ENCODE results near the gene NBPF1.
"Not testable (repeated sequence)": the region's sequence is repeated elsewhere in the genome, so short reads cannot be mapped to it uniquely, and the experiment has no call there.

The NBPF1 gene

DNA sequence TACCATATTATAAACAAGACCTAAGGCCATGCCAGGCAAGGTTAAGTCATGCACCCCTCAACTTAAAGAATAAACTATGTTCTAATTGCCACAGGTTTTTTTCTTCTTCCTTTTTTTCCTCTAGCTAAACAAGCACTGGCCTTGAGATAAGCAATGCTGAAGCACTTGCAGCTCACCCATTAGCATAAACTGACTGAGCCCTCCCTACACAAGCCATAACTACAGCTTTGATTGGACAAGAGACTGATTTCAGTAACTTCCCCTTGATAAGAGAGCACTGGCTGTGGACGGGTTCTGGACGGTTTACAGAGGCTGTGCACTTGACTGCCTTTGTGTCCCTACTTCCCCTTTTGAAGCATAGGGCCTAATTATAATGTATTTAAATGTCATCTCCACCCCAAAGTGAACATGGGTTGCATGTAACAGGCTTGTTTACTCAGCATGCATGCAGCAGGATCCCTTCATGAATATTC is 72.9 kb downstream of the NBPF1 start:
- DNase-seq: not testable (repeated sequence)

- not testable (repeated sequence) for DNase-seq
Observed at GRCh38 chr1:16537528-16537927, 75.8 kb downstream of the NBPF1 start.

DNA sequence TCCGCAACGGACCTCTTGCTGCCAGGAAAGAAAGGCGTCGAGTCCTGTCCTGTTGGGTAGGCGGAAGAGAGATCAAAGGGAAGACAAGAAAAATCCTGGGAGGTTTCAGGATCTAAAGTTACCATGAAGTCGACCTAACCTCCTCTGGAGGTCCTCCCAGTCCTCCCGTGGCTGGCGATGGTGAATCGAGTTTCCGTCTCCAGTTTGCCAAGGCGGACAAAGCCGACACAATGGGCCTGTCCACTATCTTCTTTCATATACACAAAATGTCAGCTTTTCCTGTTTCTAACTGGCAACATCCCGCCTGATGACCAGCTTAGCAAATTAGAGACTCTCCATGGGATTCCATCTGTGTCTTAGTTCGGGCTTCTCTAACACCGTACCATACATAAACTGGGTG is 76.6 kb downstream of the NBPF1 start:
- DNase-seq: not testable (repeated sequence)

- not testable (repeated sequence) for DNase-seq
Observed at GRCh38 chr1:16535898-16536297, 77.5 kb downstream of the NBPF1 start.

GRCh38 chr1:16535487-16535886 is 77.9 kb downstream of the NBPF1 start:
- not testable (repeated sequence) for DNase-seq

DNA sequence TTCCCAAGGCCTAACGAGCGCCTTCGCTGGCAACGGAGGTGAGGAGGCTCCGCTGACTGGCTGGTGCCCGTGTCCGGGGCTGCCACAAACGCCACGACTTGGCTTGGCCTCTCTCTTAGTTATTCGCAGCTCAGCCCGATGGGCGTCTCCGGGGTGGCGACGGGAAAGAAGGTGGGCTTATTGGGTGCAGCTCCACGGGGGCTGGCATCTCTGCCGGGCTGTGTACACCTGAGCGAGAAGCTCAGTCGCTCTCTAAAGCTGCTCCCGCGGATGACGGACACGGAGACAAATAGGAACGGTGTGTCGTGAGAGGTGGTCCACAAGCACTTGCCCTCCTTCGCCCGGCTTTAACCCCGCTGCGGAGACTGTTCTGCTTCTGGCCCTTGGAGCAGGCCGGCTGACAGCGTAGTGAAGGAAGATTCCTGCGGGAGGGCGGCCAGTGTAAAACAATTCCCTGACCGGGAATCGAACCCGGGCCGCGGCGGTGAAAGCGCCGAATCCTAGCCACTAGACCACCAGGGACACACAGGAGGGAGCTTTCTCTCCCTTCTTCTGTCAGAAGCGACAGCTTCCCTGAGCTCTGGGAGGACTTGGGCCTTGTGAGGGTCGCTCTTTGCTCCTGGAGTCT is 78.4 kb downstream of the NBPF1 start:
- not testable (repeated sequence) for DNase-seq

GRCh38 chr1:16534239-16534828 is 79.0 kb downstream of the NBPF1 start:
- not testable (repeated sequence) for DNase-seq

DNA sequence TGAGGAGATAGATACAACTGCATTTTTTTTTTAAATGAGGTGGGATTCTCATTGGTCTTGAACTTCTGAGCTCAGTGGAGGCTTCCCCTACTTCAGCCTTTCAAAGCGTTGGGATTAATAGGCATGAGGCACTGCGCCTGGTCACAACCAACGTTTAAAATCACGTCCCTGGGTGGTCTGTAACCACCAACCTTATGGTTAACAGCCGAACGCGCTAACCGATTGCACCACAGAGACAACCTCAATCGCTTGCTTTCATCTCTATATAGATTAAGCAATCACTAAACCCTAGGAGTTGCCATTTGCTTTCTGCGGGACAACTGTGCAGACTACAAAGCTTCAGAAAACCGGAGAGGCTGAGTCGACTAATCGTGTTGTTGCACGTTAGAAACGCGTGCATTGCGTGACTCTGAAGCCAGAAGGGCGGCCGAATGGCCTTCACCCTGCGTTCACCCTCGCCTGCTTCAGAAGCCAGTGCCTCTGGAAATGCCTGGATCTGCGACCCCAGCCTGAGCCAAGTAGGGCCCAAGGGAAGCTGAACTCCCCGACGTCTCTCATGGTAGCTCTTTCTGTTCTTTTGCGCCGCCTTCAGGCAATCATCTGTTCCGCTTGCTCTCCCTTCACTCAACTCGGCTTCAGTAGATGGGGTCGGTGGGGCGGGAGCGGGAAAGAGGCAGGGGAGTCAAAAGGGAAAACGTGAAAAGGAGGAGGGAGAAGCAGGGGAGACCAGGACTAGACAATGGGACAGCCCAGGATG is 81.0 kb downstream of the NBPF1 start:
- not testable (repeated sequence) for DNase-seq

- not testable (repeated sequence) for DNase-seq
Observed at GRCh38 chr1:16528338-16528737, 85.0 kb downstream of the NBPF1 start.

DNA sequence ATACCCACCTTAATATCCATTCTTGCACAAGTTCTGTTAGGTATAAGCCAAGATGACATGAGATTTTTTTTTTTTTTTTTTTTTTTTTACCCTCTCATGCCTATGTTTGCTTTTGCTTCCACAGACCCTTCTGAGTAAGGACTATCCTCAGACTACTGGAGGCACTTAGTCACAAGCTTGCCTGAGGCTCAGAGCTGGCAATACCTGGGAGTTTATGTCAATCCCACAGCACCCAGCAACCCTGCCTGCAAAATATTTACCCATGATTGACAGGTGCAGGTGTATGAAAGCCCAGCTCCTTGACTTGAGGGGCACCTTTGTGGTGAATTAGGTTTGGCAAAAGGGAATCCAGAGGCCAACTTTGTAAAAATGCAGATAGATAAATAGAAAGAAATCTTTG is 87.6 kb downstream of the NBPF1 start:
- DNase-seq: not testable (repeated sequence)

DNA sequence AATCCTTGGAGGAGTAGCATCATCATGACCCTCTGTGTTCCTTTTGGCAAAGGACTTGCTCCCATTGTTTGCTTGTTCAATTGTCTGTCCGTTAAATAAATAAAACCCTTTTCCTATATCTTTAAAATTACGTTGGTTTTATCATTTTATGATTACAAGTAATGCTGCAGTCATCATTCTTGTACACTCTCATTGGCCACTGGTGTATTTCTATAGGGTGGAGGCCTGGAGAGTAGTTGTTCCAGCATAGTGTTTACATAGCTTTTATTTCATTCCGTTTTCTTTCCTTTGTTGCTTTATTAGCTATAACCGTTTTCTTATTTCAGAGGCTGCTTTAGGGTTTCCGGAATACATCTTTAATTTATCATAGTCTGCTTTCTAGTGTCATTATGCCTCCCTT is 91.7 kb downstream of the NBPF1 start:
- DNase-seq: not testable (repeated sequence)

GRCh38 chr1:16521288-16521583 is 92.1 kb downstream of the NBPF1 start:
- no peak for DNase-seq

- not testable (repeated sequence) for DNase-seq
Observed at GRCh38 chr1:16520435-16521287, 92.7 kb downstream of the NBPF1 start.

GRCh38 chr1:16519255-16519951 is 94.0 kb downstream of the NBPF1 start:
- not testable (repeated sequence) for DNase-seq

DNA sequence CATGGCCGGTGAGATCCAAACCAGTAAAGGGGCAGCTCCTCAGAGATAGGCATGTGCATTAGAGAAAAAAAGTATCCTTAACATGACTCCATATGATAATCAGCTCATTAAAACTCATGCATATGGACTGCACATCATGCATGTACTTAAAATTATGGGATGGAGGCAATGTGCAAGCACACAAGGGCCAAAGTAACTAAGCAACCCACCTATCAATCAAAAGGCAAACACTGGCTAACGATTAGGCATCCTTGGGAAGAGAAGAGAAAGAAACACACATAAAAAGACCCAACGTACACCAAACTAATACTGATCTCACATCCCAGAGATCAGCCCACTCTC is 94.5 kb downstream of the NBPF1 start:
- not testable (repeated sequence) for DNase-seq

GRCh38 chr1:16516694-16517410 is 96.5 kb downstream of the NBPF1 start:
- not testable (repeated sequence) for DNase-seq

DNA sequence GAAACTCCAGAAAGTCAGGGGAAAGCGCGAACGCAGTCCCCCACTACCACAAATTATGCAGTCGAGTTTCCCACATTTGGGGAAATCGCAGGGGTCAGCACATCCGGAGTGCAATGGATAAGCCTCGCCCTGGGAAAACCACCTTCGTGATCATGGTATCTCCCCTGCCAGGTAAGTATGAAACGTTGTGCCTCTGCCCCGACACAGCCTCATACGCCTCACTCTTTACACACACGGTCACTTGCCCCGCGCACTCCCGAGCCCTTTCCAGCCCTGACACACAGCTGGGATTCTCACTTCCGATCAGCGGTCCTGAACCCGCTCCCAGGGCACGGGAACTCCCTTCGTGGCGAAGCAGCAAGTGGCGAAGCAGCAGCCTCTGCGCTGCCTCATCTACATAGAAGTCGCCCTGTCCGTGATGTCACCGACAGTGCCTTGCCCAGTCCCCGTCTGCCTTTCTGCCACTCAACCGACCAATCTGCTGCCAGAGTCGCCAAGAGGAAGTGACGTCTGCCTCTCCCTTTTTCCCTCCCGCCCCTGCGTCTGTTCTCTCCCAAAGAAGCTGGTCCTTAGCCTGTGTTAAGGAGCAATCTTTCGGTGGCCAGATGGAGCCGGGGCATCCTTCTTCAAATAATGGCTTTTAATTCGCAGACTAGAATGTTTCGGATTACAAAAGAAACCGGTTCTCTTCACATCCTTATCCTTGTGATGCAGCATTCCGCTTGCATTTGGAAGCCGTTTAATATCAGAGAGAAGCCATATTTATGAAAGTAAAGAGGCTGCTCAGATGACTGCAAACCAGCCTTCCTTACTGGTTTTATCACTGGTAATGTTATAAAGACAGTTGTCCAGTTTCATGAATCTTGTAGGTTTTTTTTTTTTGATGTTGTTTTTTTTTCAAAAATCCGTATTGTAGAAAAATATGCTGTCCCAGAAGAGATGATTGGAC is 99.0 kb downstream of the NBPF1 start, which contains the start of gene RNU1-1:
TSS of gene RNU1-1 (minus strand) at position 179 of the 949 bp plus-strand sequence.
- peak; percentile 56 for DNase-seq

DNA sequence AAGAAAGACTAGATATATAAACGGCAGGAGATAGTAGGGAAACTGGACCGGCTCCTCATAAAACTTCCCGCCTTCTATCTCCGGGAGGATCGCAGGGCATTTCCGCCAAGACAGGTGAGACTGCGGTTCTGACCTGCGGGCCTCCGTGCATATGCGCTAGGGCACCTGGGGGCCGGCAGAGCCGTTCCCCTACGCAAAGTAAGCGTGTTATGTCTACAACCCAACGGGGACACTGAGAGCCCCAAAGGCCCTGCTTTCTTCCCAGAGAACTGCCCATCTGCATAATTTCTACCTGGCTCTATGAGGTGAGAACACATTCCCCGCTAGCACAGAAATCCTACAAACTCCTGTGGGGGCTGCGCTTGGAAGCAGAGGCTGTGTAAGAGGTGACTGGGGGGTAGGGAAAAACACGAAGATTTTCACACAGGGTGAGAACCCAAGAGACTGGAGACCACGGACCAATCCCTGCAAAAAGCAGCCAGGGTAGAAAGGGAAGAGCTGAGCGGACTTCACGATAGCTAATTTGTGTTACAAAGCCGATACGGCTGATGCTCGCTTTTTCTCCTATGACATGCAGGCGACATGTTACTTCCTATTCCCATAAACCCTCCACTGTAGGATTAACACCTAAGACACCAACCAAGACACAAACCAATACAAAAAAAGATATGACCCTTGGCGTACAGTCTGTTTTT is 99.8 kb downstream of the NBPF1 start:
- peak; percentile 59 for DNase-seq

- not testable (repeated sequence) for DNase-seq
Observed at GRCh38 chr1:16512624-16513411, 100.5 kb downstream of the NBPF1 start.

Measured in NCI-H187 treated with DMSO at 0.1 percent for 48 hours (cell line).